HepG2 (cell line): ENCODE measurements around the gene SHANK2. TPM values are rescaled to one million over a fixed set of nuclear protein-coding genes. Genes with fewer than 3 reads are reported as not detected.

Experiments used
- ARNT ChIP-seq: fragments of 450-650 bp; IDR thresholded peaks from 2 replicates; pipeline ENCODE4 v1.6.1; 2017
- ATF2 ChIP-seq: sonication (generic); formaldehyde crosslinking; IDR thresholded peaks from 2 replicates; pipeline ENCODE4 v1.4.0; 2020; ENCODE audit warnings: missing genetic modification reagents
- ELF1 ChIP-seq: sonication (generic); formaldehyde crosslinking; IDR thresholded peaks from 2 replicates; pipeline ENCODE4 v1.4.0; 2020; ENCODE audit warnings: missing genetic modification reagents
- GTF2F1 ChIP-seq: fragments of 150-350 bp; IDR thresholded peaks from 2 replicates; pipeline ENCODE4 v1.6.1; 2014; ENCODE audit warnings: low read length
- HHEX ChIP-seq: IDR thresholded peaks from 2 replicates; pipeline ENCODE4 v1.6.1; 2016; ENCODE audit warnings: control low read depth
- HMGA1 ChIP-seq: sonication (generic); formaldehyde crosslinking; conservative IDR thresholded peaks from 2 replicates; pipeline ENCODE4 v1.4.0; 2020; ENCODE audit warnings: missing genetic modification reagents
- HNF4G ChIP-seq, 2 experiments: sonication (generic) in 1 of 2; formaldehyde crosslinking in 1 of 2; IDR thresholded peaks; 2 replicates each; pipeline versions ENCODE4 v1.4.0 to v1.6.1; 2011 to 2020; ENCODE audit warnings: borderline replicate concordance in 2 of 2, low read depth in 2 of 2, mild to moderate bottlenecking in 2 of 2, low read length in 1 of 2, missing genetic modification reagents in 1 of 2, moderate library complexity in 1 of 2
- MED8 ChIP-seq: sonication (generic); formaldehyde crosslinking; IDR thresholded peaks from 2 replicates; pipeline ENCODE4 v1.8.1; 2023; ENCODE audit warnings: mild to moderate bottlenecking, missing genetic modification reagents; ENCODE audit not compliant: insufficient replicate concordance
- RELA ChIP-seq: sonication (generic); formaldehyde crosslinking; IDR thresholded peaks from 2 replicates; pipeline ENCODE4 v1.4.0; 2020; ENCODE audit warnings: missing genetic modification reagents
- THAP11 ChIP-seq: IDR thresholded peaks from 2 replicates; pipeline ENCODE4 v1.6.1; 2016; ENCODE audit warnings: missing biosample characterization, missing genetic modification reagents
- TOE1 ChIP-seq: sonication (generic); formaldehyde crosslinking; IDR thresholded peaks from 2 replicates; pipeline ENCODE4 v1.4.0; 2020; ENCODE audit warnings: mild to moderate bottlenecking, missing genetic modification reagents
- ZBTB10 ChIP-seq: sonication (generic); formaldehyde crosslinking; IDR thresholded peaks from 2 replicates; pipeline ENCODE4 v1.4.0; 2020; ENCODE audit warnings: missing genetic modification reagents, borderline replicate concordance
- ZFY ChIP-seq: sonication (generic); formaldehyde crosslinking; IDR thresholded peaks from 2 replicates; pipeline ENCODE4 v1.4.0; 2020; ENCODE audit warnings: missing genetic modification reagents
- ZMYM4 ChIP-seq: sonication (generic); formaldehyde crosslinking; IDR thresholded peaks from 2 replicates; pipeline ENCODE4 v1.8.1; 2023; ENCODE audit warnings: mild to moderate bottlenecking, missing genetic modification reagents
- ZNF142 ChIP-seq: sonication (generic); formaldehyde crosslinking; IDR thresholded peaks from 2 replicates; pipeline ENCODE4 v1.4.0; 2020; ENCODE audit warnings: missing genetic modification reagents
- ZNF160 ChIP-seq: sonication (generic); formaldehyde crosslinking; IDR thresholded peaks from 2 replicates; pipeline ENCODE4 v1.8.0; 2022; ENCODE audit warnings: mild to moderate bottlenecking, inconsistent platforms, missing genetic modification reagents
- ZNF432 ChIP-seq: sonication (generic); formaldehyde crosslinking; IDR thresholded peaks from 2 replicates; pipeline ENCODE4 v1.5.0; 2020; ENCODE audit warnings: missing genetic modification reagents, mild to moderate bottlenecking, borderline replicate concordance
- ZNF496 ChIP-seq: sonication (generic); formaldehyde crosslinking; IDR thresholded peaks from 2 replicates; pipeline ENCODE4 v1.8.1; 2023; ENCODE audit warnings: mild to moderate bottlenecking, moderate library complexity, missing genetic modification reagents; ENCODE audit not compliant: insufficient replicate concordance
- ZNF550 ChIP-seq: sonication (generic); formaldehyde crosslinking; IDR thresholded peaks from 2 replicates; pipeline ENCODE4 v1.4.0; 2020; ENCODE audit warnings: mild to moderate bottlenecking, missing genetic modification reagents, borderline replicate concordance
- ZSCAN29 ChIP-seq: sonication (generic); formaldehyde crosslinking; conservative IDR thresholded peaks from 2 replicates; pipeline ENCODE4 v1.4.0; 2020; ENCODE audit warnings: mild to moderate bottlenecking, missing genetic modification reagents
- polyA plus RNA-seq, 8 experiments: library from polyadenylated mRNA; depleted of rRNA in 3 of 8; stranded (reverse) in 7 of 8; unstranded in 1 of 8; fragments of >200 nt; fragmentation: Illumina TruSeq in 4 of 8; extraction: Trizol in 4 of 8; gene quantifications; 2 replicates each; pipeline versions ENCODE4 v1.2.1 to v1.2.3, GENCODE V29; 2011 to 2016; ENCODE audit warnings: low read depth in 4 of 8, missing spikeins in 1 of 8, mixed read lengths in 1 of 8; ENCODE audit not compliant: insufficient read depth in 1 of 8
- total RNA-seq, 5 experiments: library from RNA; depleted of rRNA; stranded (reverse); fragments of >200 nt; fragmentation: Illumina TruSeq; extraction: Trizol; gene quantifications; 2 replicates each; pipeline ENCODE4 v1.2.3, GENCODE V29; 2016; ENCODE audit warnings: low read depth in 1 of 5

The SHANK2 gene
- total and polyA plus RNA-seq, 2 of the 13 experiments (the other 11 are each of a cell fraction or from before 2014, with no cell fraction given) = 10.2 to 13.0 TPM

GRCh38 chr11:71240865-71241691 lies 11.3 kb downstream of the SHANK2 start (continued):
- TF ChIP-seq ATF2 (CRISPR knock-in tag) (peak; percentile 94), MED8 (CRISPR knock-in tag) (peak; percentile 27), HHEX (peak; percentile 59; the same call in 1 of the 2 replicates), ZNF432 (no peak), RELA (CRISPR knock-in tag) (no peak), ELF1 (CRISPR knock-in tag) (peak; percentile 77), ZNF496 (no peak), HMGA1 (CRISPR knock-in tag) (no peak), ZSCAN29 (CRISPR knock-in tag) (peak; percentile 62; the same call in 1 of the 2 replicates), ZNF160 (CRISPR knock-in tag) (0 out of 2 replicates have a peak, but pooled peaks have one; percentile 60), GTF2F1 (no peak), TOE1 (CRISPR knock-in tag) (no peak), ZNF142 (CRISPR knock-in tag) (no peak), ZMYM4 (peak; percentile 71), ZBTB10 (CRISPR knock-in tag) (peak; percentile 72; the same call in 1 of the 2 replicates), ZNF550 (CRISPR knock-in tag) (no peak), ARNT (no peak), ZFY (peak; percentile 51; the same call in 1 of the 2 replicates), THAP11 (peak; percentile 84), HNF4G (IDR thresholded peaks at IDR 0.05; ENCODE audit: borderline replicate concordance, low read depth, low read length) (peak; percentile 40; the same call in 1 of the 2 replicates), HNF4G (CRISPR knock-in tag; IDR thresholded peaks at IDR 0.05; ENCODE audit: borderline replicate concordance, low read depth) (peak; percentile 89; the same call in 1 of the 2 replicates)
